Measurements from ENCODE around the gene CEACAM18. TPM values are rescaled to one million over a fixed set of nuclear protein-coding genes. Genes with fewer than 3 reads are reported as not detected.

Gene CEACAM18
- total RNA-seq, 1 donor from 2014 or later, result not detected

GRCh38 chr19:51514866-51515481, 36.6 kb downstream of the CEACAM18 start:
- H3K27me3 ChIP-seq, result no peaks in the 10 kb centered on the region
- intact Hi-C loops (cut with DNase I), result no loop called here
- DNase-seq (ENCODE audit: extremely low spot score in 2 of 2), result peak in 1 of 2 donors; percentile 22

GRCh38 chr19:51520728-51521127, 42.4 kb downstream of the CEACAM18 start:
- intact Hi-C loops (cut with DNase I), result no loop called here
- TF ChIP-seq CTCF (IDR thresholded peaks at IDR 0.05) (no peak), POLR2AphosphoS5 (IDR thresholded peaks at IDR 0.05; ENCODE audit: insufficient read depth in 1 of 2, low read depth in 1 of 2) (no peak), POLR2A (IDR thresholded peaks at IDR 0.05) (no peak)
- H3K27ac ChIP-seq, result no peak overlapping the region

More at GRCh38 chr19:51514866-51515481, 36.6 kb downstream of the CEACAM18 start:
- TF ChIP-seq CTCF (IDR thresholded peaks at IDR 0.05) (peak in 2 of 3 experiments; percentile 43 to 62), POLR2AphosphoS5 (IDR thresholded peaks at IDR 0.05; ENCODE audit: insufficient read depth in 1 of 2, low read depth in 1 of 2) (no peak), POLR2A (IDR thresholded peaks at IDR 0.05) (no peak)
- Histone ChIP-seq H3K27ac (no peak overlapping the region), H3K4me1 (no peaks in the 10 kb centered on the region), H3K9me3 (no peaks in the 10 kb centered on the region), H3K4me3 (no peak overlapping the region), H3K36me3 (no peaks in the 10 kb centered on the region)

GRCh38 chr19:51521357-51521756, 43.0 kb downstream of the CEACAM18 start:
- Histone ChIP-seq H3K27ac (no peak overlapping the region), H3K27me3 (no peaks in the 10 kb centered on the region), H3K36me3 (no peaks in the 10 kb centered on the region), H3K4me3 (no peak overlapping the region), H3K4me1 (no peaks in the 10 kb centered on the region), H3K9me3 (no peaks in the 10 kb centered on the region)
- intact Hi-C loops (cut with DNase I), result no loop called here
- DNase-seq (ENCODE audit: extremely low spot score in 2 of 2), result no peak
- TF ChIP-seq CTCF (IDR thresholded peaks at IDR 0.05) (no peak), POLR2A (IDR thresholded peaks at IDR 0.05) (no peak), POLR2AphosphoS5 (IDR thresholded peaks at IDR 0.05; ENCODE audit: insufficient read depth in 1 of 2, low read depth in 1 of 2) (no peak)

More at GRCh38 chr19:51520728-51521127, 42.4 kb downstream of the CEACAM18 start:
- H3K4me1 ChIP-seq, result no peaks in the 10 kb centered on the region
- H3K4me3 ChIP-seq, result no peak overlapping the region
- no peak for DNase-seq (ENCODE audit: extremely low spot score in 2 of 2)
- no peaks in the 10 kb centered on the region for H3K36me3 ChIP-seq
- H3K9me3 ChIP-seq, result no peaks in the 10 kb centered on the region
- no peaks in the 10 kb centered on the region for H3K27me3 ChIP-seq

- intact Hi-C loops (cut with DNase I), result no loop called here
- no peaks in the 10 kb centered on the region for H3K4me1 ChIP-seq
- H3K27ac ChIP-seq, result no peak overlapping the region
- H3K36me3 ChIP-seq, result no peaks in the 10 kb centered on the region
- TF ChIP-seq POLR2A (IDR thresholded peaks at IDR 0.05) (no peak), CTCF (IDR thresholded peaks at IDR 0.05) (no peak), POLR2AphosphoS5 (IDR thresholded peaks at IDR 0.05; ENCODE audit: insufficient read depth in 1 of 2, low read depth in 1 of 2) (no peak)
- H3K27me3 ChIP-seq, result no peaks in the 10 kb centered on the region
- H3K9me3 ChIP-seq, result no peaks in the 10 kb centered on the region
- DNase-seq (ENCODE audit: extremely low spot score in 2 of 2), result no peak
- H3K4me3 ChIP-seq, result no peak overlapping the region
Measured at GRCh38 chr19:51521781-51522180, 43.4 kb downstream of the CEACAM18 start.

GRCh38 chr19:51524666-51525264, 46.4 kb downstream of the CEACAM18 start:
- Histone ChIP-seq H3K27me3 (no peaks in the 10 kb centered on the region), H3K27ac (no peak overlapping the region), H3K9me3 (no peaks in the 10 kb centered on the region), H3K36me3 (no peaks in the 10 kb centered on the region), H3K4me3 (no peak overlapping the region), H3K4me1 (no peaks in the 10 kb centered on the region)
- no peak for DNase-seq (ENCODE audit: extremely low spot score in 2 of 2)
- TF ChIP-seq POLR2A (IDR thresholded peaks at IDR 0.05), result no peak
- TF ChIP-seq CTCF (IDR thresholded peaks at IDR 0.05), result no peak
- no peak for TF ChIP-seq POLR2AphosphoS5 (IDR thresholded peaks at IDR 0.05; ENCODE audit: insufficient read depth in 1 of 2, low read depth in 1 of 2)
- intact Hi-C loops (cut with DNase I), result no loop called here

All from vagina (tissue), 2 donors.